Muscle of leg (tissue), 11 donors: ENCODE results near the gene ACBD6. TPM values are rescaled to one million over a fixed set of nuclear protein-coding genes. Genes with fewer than 3 reads are reported as not detected.

Experiments used
- DNase-seq: peaks from one replicate; pipeline ENCODE4 v3.0.0; 2013
- H3K27ac ChIP-seq: one replicate; pipeline ENCODE4 v1.5.1; 2013; ENCODE audit warnings: mild to moderate bottlenecking, low read length, control low read depth
- H3K27me3 ChIP-seq: one replicate; pipeline ENCODE4 v1.6.1; 2013; ENCODE audit warnings: low read length; ENCODE audit not compliant: control insufficient read depth, insufficient read depth
- H3K36me3 ChIP-seq: one replicate; pipeline ENCODE4 v1.6.1; 2013; ENCODE audit warnings: low read length; ENCODE audit not compliant: control insufficient read depth, insufficient read depth
- H3K4me1 ChIP-seq: one replicate; pipeline ENCODE4 v1.6.1; 2013; ENCODE audit warnings: low read length; ENCODE audit not compliant: control insufficient read depth, insufficient read depth
- H3K4me3 ChIP-seq: one replicate; pipeline ENCODE4 v1.5.1; 2013; ENCODE audit warnings: low read length, control low read depth
- H3K9me3 ChIP-seq: replicated peaks from 2 replicates; pipeline ENCODE4 v1.6.1; 2013; ENCODE audit warnings: low read depth, low read length; ENCODE audit not compliant: control insufficient read depth
- WGBS: methylation state at CpG from one replicate; pipeline ENCODE4 v1.1.5; 2013; ENCODE audit warnings: missing lambda C conversion rate; ENCODE audit not compliant: insufficient coverage; 5-methylcytosine and 5-hydroxymethylcytosine counted together
- polyA plus RNA-seq, 8 donors: library from polyadenylated mRNA; unstranded; fragments of 120-200 nt; gene quantifications; one replicate each; pipeline versions ENCODE4 v1.2.1 to v1.2.3, GENCODE V29; 2013; ENCODE audit warnings: inconsistent platforms in 1 of 8, low replicate concordance in 1 of 8; ENCODE audit not compliant: insufficient read length in 8 of 8, insufficient read depth in 1 of 8
- total RNA-seq: library from RNA; stranded (reverse); fragments of 120-200 nt; gene quantifications from one replicate; pipeline ENCODE4 v1.2.4, GENCODE V29; 2013

ACBD6 gene
- total and polyA plus RNA-seq, 9 donors: 43.8 to 53.6 (median 50.0) TPM

DNA sequence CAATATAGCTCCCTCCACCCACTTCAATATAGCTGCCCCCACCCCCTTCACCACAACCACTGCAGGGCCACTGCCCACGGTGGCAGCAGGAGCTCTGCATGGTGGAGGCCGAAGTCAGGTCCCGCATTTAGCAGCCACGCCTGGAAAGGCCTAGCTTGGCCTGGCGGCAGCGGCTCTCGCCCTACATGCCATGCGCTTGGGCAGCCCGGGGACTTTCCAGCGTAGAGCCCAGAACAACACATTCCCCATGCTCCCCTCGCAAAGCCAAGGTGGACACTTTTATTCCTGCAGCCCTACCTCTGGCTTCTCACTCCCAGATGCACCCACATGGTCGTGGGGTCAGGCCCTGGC lies 235.2 kb downstream of the ACBD6 start:
- Histone ChIP-seq H3K9me3 (no peaks in the 10 kb centered on the region), H3K27me3 (peaks cover 22% of the 10 kb centered on the region), H3K27ac (no peak overlapping the region), H3K36me3 (no peaks in the 10 kb centered on the region), H3K4me3 (no peak overlapping the region), H3K4me1 (peaks cover 29% of the 10 kb centered on the region)
- DNase-seq: no peak
- 93% methylated on average over 12 of the region's 12 CpGs for WGBS

DNA sequence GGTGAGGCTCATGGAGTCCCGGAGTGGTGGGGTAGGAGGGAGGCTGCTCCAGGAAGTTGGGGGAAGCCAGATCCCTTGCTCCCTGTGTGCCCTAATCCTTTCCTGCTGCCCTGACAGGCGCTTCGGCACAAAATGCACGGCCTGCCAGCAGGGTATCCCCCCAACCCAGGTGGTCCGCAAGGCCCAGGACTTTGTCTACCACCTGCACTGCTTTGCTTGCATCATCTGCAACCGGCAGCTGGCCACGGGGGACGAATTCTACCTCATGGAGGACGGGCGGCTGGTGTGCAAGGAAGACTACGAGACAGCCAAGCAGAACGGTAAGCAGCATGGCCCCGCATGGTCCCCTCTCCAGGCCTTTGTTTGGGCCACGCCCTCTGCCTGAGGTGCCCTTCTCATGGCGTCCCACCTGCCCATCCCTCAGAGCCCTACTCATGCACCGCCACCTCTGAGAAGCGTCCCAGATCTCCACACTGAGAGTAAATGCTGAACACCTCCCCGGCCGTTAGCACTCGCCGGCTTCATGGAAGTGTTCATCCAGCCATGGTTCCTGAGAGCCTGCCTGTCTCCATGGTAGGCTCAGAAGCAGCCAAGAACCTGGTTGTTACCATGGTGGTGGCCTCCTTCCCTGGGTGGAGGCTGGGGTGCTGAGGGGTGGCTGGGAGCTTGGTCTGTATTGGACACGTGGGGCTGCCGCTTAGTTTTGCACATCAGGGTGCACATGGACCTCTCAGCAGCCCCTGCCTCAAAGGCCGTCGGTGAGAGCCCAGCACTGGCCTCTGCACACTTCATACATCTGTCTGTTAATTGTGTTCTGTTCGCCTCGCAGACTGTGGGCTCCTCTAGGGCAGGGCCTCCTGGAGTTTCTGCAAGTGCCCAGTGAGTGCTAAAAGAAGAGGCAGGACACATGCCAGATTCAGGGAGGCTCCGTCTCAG lies 235.8 kb downstream of the ACBD6 start:
- Histone ChIP-seq H3K4me3 (no peak overlapping the region), H3K27ac (no peak overlapping the region), H3K9me3 (no peaks in the 10 kb centered on the region), H3K36me3 (no peaks in the 10 kb centered on the region), H3K4me1 (peaks cover 26% of the 10 kb centered on the region), H3K27me3 (peaks cover 22% of the 10 kb centered on the region)
- WGBS: 73% methylated on average over 26 of the region's 28 CpGs
- DNase-seq: no peak

DNA sequence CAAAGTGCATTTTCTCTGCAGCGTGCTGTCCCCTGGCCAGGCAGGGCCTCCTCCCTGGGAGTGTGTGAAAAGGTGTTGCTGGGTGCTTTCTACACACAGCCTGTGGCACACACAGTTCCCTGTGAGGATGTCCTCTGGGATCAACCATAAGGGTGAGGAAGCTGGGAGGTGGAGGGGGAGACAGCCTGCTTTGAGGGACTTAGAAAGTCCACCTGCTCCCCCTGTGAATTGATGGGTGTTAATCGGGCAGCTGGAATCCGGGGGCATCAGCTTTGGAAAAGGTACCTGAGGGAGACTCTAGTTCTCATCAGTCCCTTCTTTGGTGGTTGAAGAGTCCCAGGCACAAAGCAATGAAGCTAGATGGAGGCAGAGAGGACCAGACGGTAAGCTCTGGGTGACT lies 236.5 kb downstream of the ACBD6 start:
- H3K4me1 ChIP-seq: peaks cover 19% of the 10 kb centered on the region
- H3K27ac ChIP-seq: no peak overlapping the region
- 70% methylated on average over 3 of the region's 4 CpGs for WGBS
- no peak overlapping the region for H3K4me3 ChIP-seq
- H3K27me3 ChIP-seq: peaks cover 28% of the 10 kb centered on the region
- no peak for DNase-seq
- no peaks in the 10 kb centered on the region for H3K36me3 ChIP-seq
- no peaks in the 10 kb centered on the region for H3K9me3 ChIP-seq

DNA sequence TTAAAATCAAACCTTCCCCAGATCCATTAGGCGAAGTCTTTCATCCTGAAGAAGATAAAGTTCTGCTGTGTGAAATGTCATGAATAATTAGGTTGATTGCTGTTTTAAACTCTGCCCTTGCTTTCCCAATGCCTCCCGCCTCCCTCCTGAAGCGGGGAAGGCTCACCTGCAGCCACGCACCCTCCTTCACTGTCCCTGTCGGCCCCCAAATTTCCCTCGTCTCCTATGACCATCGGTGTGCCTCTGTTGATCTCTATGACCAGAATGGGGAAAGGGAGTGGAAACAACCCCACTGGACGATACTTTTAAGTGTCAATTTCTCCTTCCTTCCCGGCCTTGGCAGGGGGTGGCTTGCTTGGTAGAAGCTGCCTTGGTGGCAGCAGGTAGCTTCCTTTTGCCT lies 237.2 kb downstream of the ACBD6 start:
- Histone ChIP-seq H3K4me1 (peaks cover 15% of the 10 kb centered on the region), H3K27me3 (peaks cover 34% of the 10 kb centered on the region), H3K4me3 (no peak overlapping the region), H3K9me3 (no peaks in the 10 kb centered on the region), H3K36me3 (no peaks in the 10 kb centered on the region), H3K27ac (no peak overlapping the region)
- WGBS: 50% methylated on average over 2 of the region's 9 CpGs
- DNase-seq: no peak

DNA sequence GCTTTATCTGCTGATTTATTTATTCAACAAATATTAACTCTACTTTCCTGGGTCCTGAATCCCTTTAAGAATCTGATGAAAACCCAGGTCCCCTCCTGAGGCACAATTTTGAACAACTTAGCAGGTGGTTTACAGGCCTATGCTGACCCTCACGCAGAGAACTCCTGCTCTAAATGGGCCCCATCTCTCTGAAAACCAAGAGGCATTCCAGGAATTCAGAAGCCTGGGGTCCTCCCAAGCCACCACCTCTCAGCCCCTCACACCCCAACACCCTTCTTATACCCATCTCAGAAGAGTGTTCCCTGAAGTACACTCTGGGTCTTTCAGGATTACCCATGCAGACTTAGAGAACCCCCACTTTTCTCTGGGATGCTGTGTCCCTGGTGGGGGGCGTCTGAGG lies 237.8 kb downstream of the ACBD6 start:
- H3K4me1 ChIP-seq: peaks cover 10% of the 10 kb centered on the region
- 0% methylated on average over 1 of the region's 2 CpGs for WGBS
- H3K27ac ChIP-seq: no peak overlapping the region
- no peak for DNase-seq
- H3K36me3 ChIP-seq: no peaks in the 10 kb centered on the region
- no peaks in the 10 kb centered on the region for H3K9me3 ChIP-seq
- H3K27me3 ChIP-seq: peaks cover 39% of the 10 kb centered on the region
- no peak overlapping the region for H3K4me3 ChIP-seq

DNA sequence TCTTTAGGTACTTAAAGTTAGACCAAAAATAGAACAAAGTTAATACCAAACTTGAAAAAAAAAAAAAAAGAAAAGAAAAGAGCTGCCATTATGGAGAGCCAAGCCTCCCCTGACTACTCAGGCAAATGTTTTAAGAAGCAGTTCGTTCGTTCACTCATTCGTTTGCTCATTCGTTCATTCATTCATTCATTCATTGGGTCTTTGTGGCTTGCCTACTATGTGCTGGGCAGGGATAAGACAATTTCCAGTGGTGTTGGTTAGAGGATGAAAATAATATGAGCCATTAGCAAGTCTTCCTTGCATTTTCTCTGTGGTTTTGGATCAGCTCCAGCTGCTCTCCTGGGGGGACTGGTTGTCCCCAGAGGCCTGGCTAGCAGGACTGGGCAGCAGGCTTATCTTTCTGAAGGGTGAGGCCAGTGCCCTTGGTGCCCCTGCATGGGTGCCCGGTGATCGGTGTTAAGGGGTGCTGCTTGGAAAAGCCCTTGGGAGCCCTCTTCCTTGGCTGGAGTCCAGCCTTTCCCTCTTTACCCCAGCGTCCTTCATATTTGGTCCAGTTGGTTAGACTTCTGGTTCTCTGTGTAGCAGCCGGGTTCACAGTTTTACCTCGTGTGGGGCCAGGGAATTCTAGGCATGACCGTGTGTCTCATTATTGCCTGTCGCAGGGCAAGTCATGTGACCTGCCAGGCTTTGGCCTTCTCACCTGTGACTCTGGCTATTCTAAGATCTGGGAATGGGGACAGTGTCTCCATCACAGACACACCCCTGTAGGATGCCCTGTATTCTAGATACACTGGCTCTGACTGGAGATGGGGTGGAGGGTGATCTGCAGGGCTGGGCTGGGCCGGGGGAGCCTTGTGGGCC lies 239.5 kb downstream of the ACBD6 start:
- Histone ChIP-seq H3K4me3 (no peak overlapping the region), H3K27me3 (peaks cover 56% of the 10 kb centered on the region), H3K27ac (no peak overlapping the region), H3K4me1 (peaks cover under 1% of the 10 kb centered on the region), H3K9me3 (no peaks in the 10 kb centered on the region), H3K36me3 (no peaks in the 10 kb centered on the region)
- WGBS: 69% methylated on average over 5 of the region's 12 CpGs
- no peak for DNase-seq

DNA sequence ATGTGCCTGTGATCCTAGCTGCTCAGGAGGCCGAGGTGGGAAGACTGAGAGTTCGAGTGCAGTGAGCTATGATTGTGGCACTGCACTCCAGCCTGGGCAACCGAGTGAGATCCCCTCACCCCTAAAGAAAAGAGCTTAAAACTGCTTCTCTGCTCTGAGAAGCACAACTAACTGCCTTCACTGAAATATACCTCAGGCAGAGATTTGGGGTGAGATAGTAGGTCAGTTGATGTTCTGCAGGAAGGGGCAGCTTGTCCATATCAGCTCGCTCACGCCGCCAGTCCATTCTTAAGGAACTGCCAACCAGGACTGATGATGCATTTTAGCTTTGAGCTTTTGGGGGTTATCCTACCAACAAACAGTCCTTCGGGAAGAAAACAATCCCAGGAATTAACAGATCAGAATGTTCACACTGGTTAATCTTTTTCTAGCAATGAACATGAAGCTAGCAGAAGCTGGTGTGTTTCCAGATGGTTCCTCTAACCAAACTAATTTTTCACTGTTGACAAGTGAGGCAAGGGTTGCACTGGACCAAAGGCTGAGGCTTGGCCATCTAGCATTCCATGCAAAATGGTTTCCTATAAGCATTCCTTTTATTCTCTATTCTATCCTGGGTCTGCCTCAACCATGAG lies 240.7 kb downstream of the ACBD6 start:
- Histone ChIP-seq H3K27me3 (peaks cover 64% of the 10 kb centered on the region), H3K4me1 (no peaks in the 10 kb centered on the region), H3K4me3 (no peak overlapping the region), H3K36me3 (no peaks in the 10 kb centered on the region), H3K9me3 (no peaks in the 10 kb centered on the region), H3K27ac (no peak overlapping the region)
- WGBS: 80% methylated on average over 1 of the region's 7 CpGs
- no peak for DNase-seq

DNA sequence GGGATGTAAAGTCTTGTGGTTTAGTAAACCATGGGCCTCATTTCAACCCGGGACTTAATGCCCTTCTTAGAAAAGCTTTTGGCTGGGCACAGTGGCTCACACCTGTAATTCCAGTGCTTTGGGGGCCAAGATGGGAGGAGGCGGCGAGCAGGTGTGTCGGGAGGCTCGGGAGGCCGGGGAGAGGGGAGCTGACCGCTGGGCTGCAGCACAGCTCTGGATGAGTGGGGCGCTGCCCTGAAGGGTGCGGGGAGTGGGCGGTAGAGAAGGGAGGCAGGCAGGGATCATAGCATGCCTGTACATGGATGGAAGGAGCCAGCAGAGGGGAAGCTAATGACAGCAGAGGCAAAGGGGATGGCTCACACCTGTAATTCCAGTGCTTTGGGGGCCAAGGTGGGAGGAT lies 241.3 kb downstream of the ACBD6 start:
- no peak for DNase-seq
- H3K9me3 ChIP-seq: no peaks in the 10 kb centered on the region
- H3K36me3 ChIP-seq: no peaks in the 10 kb centered on the region
- peaks cover 69% of the 10 kb centered on the region for H3K27me3 ChIP-seq
- no peak overlapping the region for H3K4me3 ChIP-seq
- no peaks in the 10 kb centered on the region for H3K4me1 ChIP-seq
- WGBS: 83% methylated on average over 10 of the region's 10 CpGs
- no peak overlapping the region for H3K27ac ChIP-seq

DNA sequence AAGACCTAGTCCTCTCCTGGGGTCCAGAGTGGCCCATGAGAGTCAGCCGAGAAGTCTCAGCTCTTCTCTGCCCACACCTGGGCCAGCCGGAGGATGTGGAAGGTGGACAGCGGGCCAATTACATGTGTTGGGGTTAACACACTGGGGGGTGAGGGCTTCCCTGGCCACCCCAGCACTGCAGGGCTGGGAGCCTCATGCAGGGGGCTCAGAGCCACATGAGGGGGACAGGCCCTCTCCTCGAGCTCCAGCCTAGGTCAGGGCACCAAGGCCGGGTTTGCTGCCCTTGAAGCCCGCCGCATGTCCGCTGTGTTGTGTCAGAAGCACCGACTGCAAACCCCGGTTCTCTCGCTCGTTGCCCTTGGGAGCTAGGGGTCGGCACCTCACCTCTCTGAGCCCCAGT lies 241.8 kb downstream of the ACBD6 start:
- H3K36me3 ChIP-seq: no peaks in the 10 kb centered on the region
- no peak overlapping the region for H3K4me3 ChIP-seq
- no peaks in the 10 kb centered on the region for H3K4me1 ChIP-seq
- DNase-seq: no peak
- H3K9me3 ChIP-seq: no peaks in the 10 kb centered on the region
- H3K27ac ChIP-seq: no peak overlapping the region
- peaks cover 70% of the 10 kb centered on the region for H3K27me3 ChIP-seq
- 86% methylated on average over 10 of the region's 13 CpGs for WGBS
